IMR-90 (cell line): ENCODE data around the gene DBNL.

ENCODE experiments used
- CEBPB ChIP-seq: IDR thresholded peaks from 2 replicates; pipeline ENCODE4 v1.6.1; 2012; ENCODE audit warnings: low read depth, low read length, improper control_type of control experiment
- CHD1 ChIP-seq: IDR thresholded peaks from 2 replicates; pipeline ENCODE4 v1.6.1; 2012; ENCODE audit warnings: low read depth, low read length, improper control_type of control experiment
- MAFK ChIP-seq: IDR thresholded peaks from 2 replicates; pipeline ENCODE4 v1.6.1; 2012; ENCODE audit warnings: low read depth, low read length, improper control_type of control experiment
- MXI1 ChIP-seq: IDR thresholded peaks from 2 replicates; pipeline ENCODE4 v1.6.1; 2012; ENCODE audit warnings: low read depth, mild to moderate bottlenecking, low read length, moderate library complexity, borderline replicate concordance
- NFE2L2 ChIP-seq: fragments of 150-350 bp; IDR thresholded peaks from 2 replicates; pipeline ENCODE4 v1.6.1; 2016; ENCODE audit warnings: low read depth, mild to moderate bottlenecking, low read length
- POLR2A ChIP-seq: IDR thresholded peaks from 2 replicates; pipeline ENCODE4 v1.6.1; 2012; ENCODE audit warnings: mild to moderate bottlenecking, low read depth, low read length
- RAD21 ChIP-seq: IDR thresholded peaks from 2 replicates; pipeline ENCODE4 v1.6.1; 2012; ENCODE audit warnings: low read length, improper control_type of control experiment
- RCOR1 ChIP-seq: IDR thresholded peaks from 2 replicates; pipeline ENCODE4 v1.6.1; 2012; ENCODE audit warnings: mild to moderate bottlenecking, low read length, improper control_type of control experiment; ENCODE audit not compliant: insufficient replicate concordance
- RFX5 ChIP-seq: IDR thresholded peaks from 2 replicates; pipeline ENCODE4 v1.8.0; 2012; ENCODE audit warnings: low read depth, mild to moderate bottlenecking, low read length, moderate library complexity
- SMC3 ChIP-seq: fragments of 150-350 bp; IDR thresholded peaks from 2 replicates; pipeline ENCODE4 v1.6.1; 2016; ENCODE audit warnings: low read depth, mild to moderate bottlenecking, antibody characterized with exemption, low read length, moderate library complexity
- TF ChIP-seq, protein P1 (sequence below): conservative IDR thresholded peaks from 2 replicates; pipeline ENCODE4 v1.5.1; 2012; ENCODE audit warnings: mild to moderate bottlenecking, low read depth, low read length, improper control_type of control experiment
- TF ChIP-seq, protein P2 (sequence below): fragments of 150-350 bp; IDR thresholded peaks from 2 replicates; pipeline ENCODE4 v1.6.1; 2017; ENCODE audit warnings: mild to moderate bottlenecking, antibody characterized with exemption, low read length, low read depth

DNA sequence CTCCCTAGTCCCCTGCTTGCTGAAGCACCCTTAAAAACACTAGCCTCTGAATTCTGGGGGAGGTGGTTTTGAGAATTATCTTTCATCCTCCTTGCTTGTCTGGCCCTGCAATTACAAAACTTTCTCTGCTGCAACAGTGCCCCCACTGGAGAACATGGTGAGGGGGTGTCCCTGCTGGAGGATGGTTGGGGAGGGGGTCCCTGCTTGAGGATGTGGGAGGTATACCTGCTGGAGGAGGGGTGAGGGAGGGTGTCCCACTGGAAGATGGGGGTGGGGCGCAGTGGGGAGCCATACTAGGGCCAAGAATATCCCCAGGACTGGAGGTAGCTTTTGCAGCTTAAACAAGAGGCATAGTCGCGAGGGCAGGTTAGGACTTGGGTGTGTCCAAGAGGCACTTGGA, 41.0 kb downstream of the DBNL start:
- no peak for TF ChIP-seq MXI1
- TF ChIP-seq, protein P1, sequence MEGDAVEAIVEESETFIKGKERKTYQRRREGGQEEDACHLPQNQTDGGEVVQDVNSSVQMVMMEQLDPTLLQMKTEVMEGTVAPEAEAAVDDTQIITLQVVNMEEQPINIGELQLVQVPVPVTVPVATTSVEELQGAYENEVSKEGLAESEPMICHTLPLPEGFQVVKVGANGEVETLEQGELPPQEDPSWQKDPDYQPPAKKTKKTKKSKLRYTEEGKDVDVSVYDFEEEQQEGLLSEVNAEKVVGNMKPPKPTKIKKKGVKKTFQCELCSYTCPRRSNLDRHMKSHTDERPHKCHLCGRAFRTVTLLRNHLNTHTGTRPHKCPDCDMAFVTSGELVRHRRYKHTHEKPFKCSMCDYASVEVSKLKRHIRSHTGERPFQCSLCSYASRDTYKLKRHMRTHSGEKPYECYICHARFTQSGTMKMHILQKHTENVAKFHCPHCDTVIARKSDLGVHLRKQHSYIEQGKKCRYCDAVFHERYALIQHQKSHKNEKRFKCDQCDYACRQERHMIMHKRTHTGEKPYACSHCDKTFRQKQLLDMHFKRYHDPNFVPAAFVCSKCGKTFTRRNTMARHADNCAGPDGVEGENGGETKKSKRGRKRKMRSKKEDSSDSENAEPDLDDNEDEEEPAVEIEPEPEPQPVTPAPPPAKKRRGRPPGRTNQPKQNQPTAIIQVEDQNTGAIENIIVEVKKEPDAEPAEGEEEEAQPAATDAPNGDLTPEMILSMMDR = no peak
- TF ChIP-seq, protein P2, sequence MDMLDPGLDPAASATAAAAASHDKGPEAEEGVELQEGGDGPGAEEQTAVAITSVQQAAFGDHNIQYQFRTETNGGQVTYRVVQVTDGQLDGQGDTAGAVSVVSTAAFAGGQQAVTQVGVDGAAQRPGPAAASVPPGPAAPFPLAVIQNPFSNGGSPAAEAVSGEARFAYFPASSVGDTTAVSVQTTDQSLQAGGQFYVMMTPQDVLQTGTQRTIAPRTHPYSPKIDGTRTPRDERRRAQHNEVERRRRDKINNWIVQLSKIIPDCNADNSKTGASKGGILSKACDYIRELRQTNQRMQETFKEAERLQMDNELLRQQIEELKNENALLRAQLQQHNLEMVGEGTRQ = no peak
- no peak for TF ChIP-seq RAD21
- TF ChIP-seq RCOR1 = no peak
- no peak for TF ChIP-seq RFX5
- no peak for TF ChIP-seq POLR2A
- TF ChIP-seq CHD1 = no peak
- no peak for TF ChIP-seq SMC3
- TF ChIP-seq MAFK = no peak
- TF ChIP-seq NFE2L2 = no peak
- TF ChIP-seq CEBPB = no peak
